WTC11 (cell line): Measurements from ENCODE around the gene SKA2. TPM values are rescaled to one million over a fixed set of nuclear protein-coding genes. Genes with fewer than 3 reads are reported as not detected.

Source experiments
- ATAC-seq: fragments of 200-7000 bp; cut with Tn5 transposase; 2 replicates; pipeline ENCODE4 v1.10.0; 2021; ENCODE audit warnings: mild to moderate bottlenecking, moderate library complexity
- CTCF ChIA-PET: fragments of 300-600 bp; sonication (Branson Sonifier 250); formaldehyde crosslinking; loops from one replicate; lab custom pipeline; 2021; ENCODE audit warnings: antibody characterized with exemption; lab: Charles Lee
- POLR2A ChIA-PET: fragments of 350-600 bp; sonication (Branson Sonifier 250); formaldehyde crosslinking; loops from one replicate; lab custom pipeline; 2021; ENCODE audit warnings: antibody characterized with exemption; lab: Charles Lee
- DNase-seq: peaks from one replicate; pipeline ENCODE4 v3.0.0; 2021; ENCODE audit warnings: low spot score
- H3K27ac Mint-ChIP-seq: 2 replicates; pipeline ENCODE4 v1.8.0; 2021; ENCODE audit warnings: mixed read lengths
- H3K27me3 Mint-ChIP-seq: 2 replicates; pipeline ENCODE4 v1.8.0; 2021; ENCODE audit warnings: low read depth, mild to moderate bottlenecking, moderate library complexity, mixed read lengths
- H3K36me3 Mint-ChIP-seq: 2 replicates; pipeline ENCODE4 v1.8.0; 2021; ENCODE audit warnings: mixed read lengths
- H3K4me1 Mint-ChIP-seq: 2 replicates; pipeline ENCODE4 v1.8.0; 2022; ENCODE audit warnings: mixed read lengths
- H3K4me3 Mint-ChIP-seq: 2 replicates; pipeline ENCODE4 v1.8.0; 2021; ENCODE audit warnings: mild to moderate bottlenecking, moderate library complexity, mixed read lengths
- H3K9me3 Mint-ChIP-seq: 2 replicates; pipeline ENCODE4 v1.8.0; 2021; ENCODE audit warnings: mixed read lengths
- ELF4 ChIP-seq: sonication (generic); formaldehyde crosslinking; IDR thresholded peaks from 2 replicates; pipeline ENCODE4 v1.8.1; 2022; ENCODE audit warnings: low read depth, mild to moderate bottlenecking, moderate library complexity, missing genetic modification reagents
- FOXJ3 ChIP-seq: sonication (generic); formaldehyde crosslinking; IDR thresholded peaks from 2 replicates; pipeline ENCODE4 v1.9.0; 2021; ENCODE audit warnings: missing genetic modification reagents, mild to moderate bottlenecking, borderline replicate concordance
- GTF2I ChIP-seq: fragments of 250-450 bp; sonication (Bioruptor Pico); conservative IDR thresholded peaks from 2 replicates; pipeline ENCODE4 v1.4.0; 2021; ENCODE audit warnings: mild to moderate bottlenecking
- NR2C2 ChIP-seq: sonication (generic); formaldehyde crosslinking; IDR thresholded peaks from 2 replicates; pipeline ENCODE4 v1.8.0; 2022; ENCODE audit warnings: mild to moderate bottlenecking, missing genetic modification reagents
- NR3C1 ChIP-seq: sonication (generic); formaldehyde crosslinking; conservative IDR thresholded peaks from 2 replicates; pipeline ENCODE4 v1.8.1; 2023; ENCODE audit warnings: low read depth, mild to moderate bottlenecking, missing genetic modification reagents
- SMAD3 ChIP-seq: sonication (generic); formaldehyde crosslinking; IDR thresholded peaks from 2 replicates; pipeline ENCODE4 v1.8.0; 2022; ENCODE audit warnings: missing genetic modification reagents, mild to moderate bottlenecking, borderline replicate concordance
- TEAD1 ChIP-seq: sonication (generic); formaldehyde crosslinking; IDR thresholded peaks from 2 replicates; pipeline ENCODE4 v1.8.0; 2022; ENCODE audit warnings: mild to moderate bottlenecking, missing genetic modification reagents
- TP53 ChIP-seq: sonication (generic); formaldehyde crosslinking; IDR thresholded peaks from 2 replicates; pipeline ENCODE4 v1.8.1; 2023; ENCODE audit warnings: mild to moderate bottlenecking, missing genetic modification reagents
- ZNF121 ChIP-seq: sonication (generic); formaldehyde crosslinking; IDR thresholded peaks from 2 replicates; pipeline ENCODE4 v1.8.0; 2023; ENCODE audit warnings: missing genetic modification reagents
- ZNF396 ChIP-seq: fragments of 250-450 bp; sonication (Bioruptor Pico); IDR thresholded peaks from 2 replicates; pipeline ENCODE4 v1.8.0; 2021; ENCODE audit warnings: mild to moderate bottlenecking, moderate library complexity, borderline replicate concordance
- total RNA-seq: library from RNA; stranded (reverse); gene quantifications from 3 replicates; pipeline ENCODE4 v1.2.3, GENCODE V29; 2021
- TF ChIP-seq, protein P1 (sequence below): sonication (generic); formaldehyde crosslinking; IDR thresholded peaks from 2 replicates; pipeline ENCODE4 v1.8.1; 2022; ENCODE audit warnings: mild to moderate bottlenecking, missing genetic modification reagents, moderate library complexity, borderline replicate concordance
- TF ChIP-seq, protein P2 (sequence below): sonication (generic); formaldehyde crosslinking; IDR thresholded peaks from 2 replicates; pipeline ENCODE4 v1.8.0; 2022; ENCODE audit warnings: mild to moderate bottlenecking, missing genetic modification reagents
- TF ChIP-seq, protein P3 (sequence below): sonication (generic); formaldehyde crosslinking; IDR thresholded peaks from 2 replicates; pipeline ENCODE4 v1.8.1; 2023; ENCODE audit warnings: mild to moderate bottlenecking, moderate library complexity, missing genetic modification reagents
- TF ChIP-seq, protein P4 (sequence below): sonication (generic); formaldehyde crosslinking; conservative IDR thresholded peaks from 2 replicates; pipeline ENCODE4 v1.8.1; 2023; ENCODE audit warnings: mild to moderate bottlenecking, low read depth, missing genetic modification reagents, moderate library complexity
- TF ChIP-seq, protein P5 (sequence below): sonication (generic); formaldehyde crosslinking; IDR thresholded peaks from 2 replicates; pipeline ENCODE4 v1.8.0; 2022; ENCODE audit warnings: mild to moderate bottlenecking, missing genetic modification reagents

SKA2 gene
- total RNA-seq, 1 experiment from 2014 or later: 80.0 TPM

DNA sequence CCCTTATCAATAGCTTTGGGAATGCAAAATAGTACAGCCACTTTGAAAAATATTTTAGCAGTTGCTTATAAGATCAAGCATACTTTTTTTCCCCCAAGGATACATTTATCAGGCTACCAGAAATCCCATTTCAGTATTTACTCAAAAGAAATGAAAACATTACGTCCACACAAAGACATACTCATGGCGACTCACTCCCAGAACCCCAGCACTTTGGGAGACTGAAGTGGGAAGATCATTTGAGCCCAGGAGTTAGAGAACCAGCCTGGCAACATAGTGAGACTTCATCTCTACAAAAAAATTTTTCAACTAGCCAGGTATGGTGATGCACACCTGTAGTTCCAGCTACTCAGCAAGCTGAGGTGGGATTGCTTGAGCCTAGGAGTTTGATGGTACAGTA is 5.9 kb downstream of the SKA2 start:
- TF ChIP-seq TEAD1 (CRISPR knock-in tag): no peak
- ChIA-PET CTCF (no interaction called here), POLR2A (no interaction called here)
- Mint-ChIP-seq H3K27me3 (no peaks in the 10 kb centered on the region), H3K4me1 (peaks cover 32% of the 10 kb centered on the region), H3K9me3 (no peaks in the 10 kb centered on the region), H3K4me3 (no peak overlapping the region), H3K36me3 (peaks cover 9% of the 10 kb centered on the region; the same call in 1 of the 2 replicates), H3K27ac (no peak overlapping the region)
- ATAC-seq (no peak), DNase-seq (no peak)

DNA sequence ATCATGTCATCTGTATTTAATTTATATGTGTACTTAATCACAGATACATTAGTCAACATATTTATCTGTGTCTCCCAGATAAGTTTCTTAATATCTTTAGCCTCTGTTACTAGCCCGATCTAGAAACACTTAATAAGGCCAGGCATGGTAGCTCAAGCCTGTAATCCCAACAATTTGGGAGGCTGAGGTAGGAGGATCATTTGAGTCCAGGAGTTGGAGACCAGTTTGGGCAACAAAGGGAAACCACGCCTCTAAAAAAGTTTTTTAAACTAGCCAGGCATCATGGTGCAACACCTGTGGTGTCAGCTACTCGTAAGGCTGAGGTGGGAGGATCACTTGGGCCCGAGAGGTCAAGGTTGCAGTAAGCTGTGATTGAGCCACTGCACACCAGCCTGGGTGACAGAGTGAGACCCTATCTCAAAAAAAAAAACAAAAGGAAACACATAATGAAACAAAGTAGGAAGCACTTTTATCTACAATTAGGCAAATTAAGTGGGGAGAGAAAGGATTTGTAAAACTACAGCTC is 9.4 kb downstream of the SKA2 start:
- no peak for TF ChIP-seq FOXJ3 (CRISPR knock-in tag)
- TF ChIP-seq, protein P1, sequence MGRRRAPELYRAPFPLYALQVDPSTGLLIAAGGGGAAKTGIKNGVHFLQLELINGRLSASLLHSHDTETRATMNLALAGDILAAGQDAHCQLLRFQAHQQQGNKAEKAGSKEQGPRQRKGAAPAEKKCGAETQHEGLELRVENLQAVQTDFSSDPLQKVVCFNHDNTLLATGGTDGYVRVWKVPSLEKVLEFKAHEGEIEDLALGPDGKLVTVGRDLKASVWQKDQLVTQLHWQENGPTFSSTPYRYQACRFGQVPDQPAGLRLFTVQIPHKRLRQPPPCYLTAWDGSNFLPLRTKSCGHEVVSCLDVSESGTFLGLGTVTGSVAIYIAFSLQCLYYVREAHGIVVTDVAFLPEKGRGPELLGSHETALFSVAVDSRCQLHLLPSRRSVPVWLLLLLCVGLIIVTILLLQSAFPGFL: no peak
- TF ChIP-seq, protein P2, sequence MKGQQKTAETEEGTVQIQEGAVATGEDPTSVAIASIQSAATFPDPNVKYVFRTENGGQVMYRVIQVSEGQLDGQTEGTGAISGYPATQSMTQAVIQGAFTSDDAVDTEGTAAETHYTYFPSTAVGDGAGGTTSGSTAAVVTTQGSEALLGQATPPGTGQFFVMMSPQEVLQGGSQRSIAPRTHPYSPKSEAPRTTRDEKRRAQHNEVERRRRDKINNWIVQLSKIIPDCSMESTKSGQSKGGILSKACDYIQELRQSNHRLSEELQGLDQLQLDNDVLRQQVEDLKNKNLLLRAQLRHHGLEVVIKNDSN: no peak
- no peak for TF ChIP-seq NR3C1 (CRISPR knock-in tag)
- TF ChIP-seq ELF4: no peak
- no peak for TF ChIP-seq TP53 (CRISPR knock-in tag)
- TF ChIP-seq GTF2I (CRISPR knock-in tag): no peak
- TF ChIP-seq ZNF121 (CRISPR knock-in tag): no peak
- TF ChIP-seq, protein P3, sequence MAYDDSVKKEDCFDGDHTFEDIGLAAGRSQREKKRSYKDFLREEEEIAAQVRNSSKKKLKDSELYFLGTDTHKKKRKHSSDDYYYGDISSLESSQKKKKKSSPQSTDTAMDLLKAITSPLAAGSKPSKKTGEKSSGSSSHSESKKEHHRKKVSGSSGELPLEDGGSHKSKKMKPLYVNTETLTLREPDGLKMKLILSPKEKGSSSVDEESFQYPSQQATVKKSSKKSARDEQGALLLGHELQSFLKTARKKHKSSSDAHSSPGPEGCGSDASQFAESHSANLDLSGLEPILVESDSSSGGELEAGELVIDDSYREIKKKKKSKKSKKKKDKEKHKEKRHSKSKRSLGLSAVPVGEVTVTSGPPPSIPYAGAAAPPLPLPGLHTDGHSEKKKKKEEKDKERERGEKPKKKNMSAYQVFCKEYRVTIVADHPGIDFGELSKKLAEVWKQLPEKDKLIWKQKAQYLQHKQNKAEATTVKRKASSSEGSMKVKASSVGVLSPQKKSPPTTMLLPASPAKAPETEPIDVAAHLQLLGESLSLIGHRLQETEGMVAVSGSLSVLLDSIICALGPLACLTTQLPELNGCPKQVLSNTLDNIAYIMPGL: no peak
- TF ChIP-seq NR2C2: no peak
- TF ChIP-seq, protein P4, sequence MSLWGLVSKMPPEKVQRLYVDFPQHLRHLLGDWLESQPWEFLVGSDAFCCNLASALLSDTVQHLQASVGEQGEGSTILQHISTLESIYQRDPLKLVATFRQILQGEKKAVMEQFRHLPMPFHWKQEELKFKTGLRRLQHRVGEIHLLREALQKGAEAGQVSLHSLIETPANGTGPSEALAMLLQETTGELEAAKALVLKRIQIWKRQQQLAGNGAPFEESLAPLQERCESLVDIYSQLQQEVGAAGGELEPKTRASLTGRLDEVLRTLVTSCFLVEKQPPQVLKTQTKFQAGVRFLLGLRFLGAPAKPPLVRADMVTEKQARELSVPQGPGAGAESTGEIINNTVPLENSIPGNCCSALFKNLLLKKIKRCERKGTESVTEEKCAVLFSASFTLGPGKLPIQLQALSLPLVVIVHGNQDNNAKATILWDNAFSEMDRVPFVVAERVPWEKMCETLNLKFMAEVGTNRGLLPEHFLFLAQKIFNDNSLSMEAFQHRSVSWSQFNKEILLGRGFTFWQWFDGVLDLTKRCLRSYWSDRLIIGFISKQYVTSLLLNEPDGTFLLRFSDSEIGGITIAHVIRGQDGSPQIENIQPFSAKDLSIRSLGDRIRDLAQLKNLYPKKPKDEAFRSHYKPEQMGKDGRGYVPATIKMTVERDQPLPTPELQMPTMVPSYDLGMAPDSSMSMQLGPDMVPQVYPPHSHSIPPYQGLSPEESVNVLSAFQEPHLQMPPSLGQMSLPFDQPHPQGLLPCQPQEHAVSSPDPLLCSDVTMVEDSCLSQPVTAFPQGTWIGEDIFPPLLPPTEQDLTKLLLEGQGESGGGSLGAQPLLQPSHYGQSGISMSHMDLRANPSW (CRISPR knock-in tag): no peak
- TF ChIP-seq SMAD3 (CRISPR knock-in tag): no peak
- TF ChIP-seq, protein P5, sequence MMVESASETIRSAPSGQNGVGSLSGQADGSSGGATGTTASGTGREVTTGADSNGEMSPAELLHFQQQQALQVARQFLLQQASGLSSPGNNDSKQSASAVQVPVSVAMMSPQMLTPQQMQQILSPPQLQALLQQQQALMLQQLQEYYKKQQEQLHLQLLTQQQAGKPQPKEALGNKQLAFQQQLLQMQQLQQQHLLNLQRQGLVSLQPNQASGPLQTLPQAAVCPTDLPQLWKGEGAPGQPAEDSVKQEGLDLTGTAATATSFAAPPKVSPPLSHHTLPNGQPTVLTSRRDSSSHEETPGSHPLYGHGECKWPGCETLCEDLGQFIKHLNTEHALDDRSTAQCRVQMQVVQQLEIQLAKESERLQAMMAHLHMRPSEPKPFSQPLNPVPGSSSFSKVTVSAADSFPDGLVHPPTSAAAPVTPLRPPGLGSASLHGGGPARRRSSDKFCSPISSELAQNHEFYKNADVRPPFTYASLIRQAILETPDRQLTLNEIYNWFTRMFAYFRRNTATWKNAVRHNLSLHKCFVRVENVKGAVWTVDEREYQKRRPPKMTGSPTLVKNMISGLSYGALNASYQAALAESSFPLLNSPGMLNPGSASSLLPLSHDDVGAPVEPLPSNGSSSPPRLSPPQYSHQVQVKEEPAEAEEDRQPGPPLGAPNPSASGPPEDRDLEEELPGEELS: no peak
- TF ChIP-seq ZNF396 (CRISPR knock-in tag): no peak
- Mint-ChIP-seq H3K27me3 (no peaks in the 10 kb centered on the region), H3K36me3 (peaks cover 9% of the 10 kb centered on the region; the same call in 1 of the 2 replicates), H3K4me3 (no peak overlapping the region), H3K27ac (peak overlapping the region; percentile 55; the same call in 1 of the 2 replicates), H3K4me1 (peaks cover 9% of the 10 kb centered on the region; the same call in 1 of the 2 replicates), H3K9me3 (no peaks in the 10 kb centered on the region)
- CTCF ChIA-PET: no interaction called here
- no peak for DNase-seq
- no peak for ATAC-seq
- POLR2A ChIA-PET: interaction anchor here (1.8 kb wide), 1 partner anchor 9 kb away, joined by 8 read pairs; the partner anchor contains the start of genes PRR11 and SKA2
